Measurements from ENCODE around the gene GRK5.

GRK5 gene

DNA sequence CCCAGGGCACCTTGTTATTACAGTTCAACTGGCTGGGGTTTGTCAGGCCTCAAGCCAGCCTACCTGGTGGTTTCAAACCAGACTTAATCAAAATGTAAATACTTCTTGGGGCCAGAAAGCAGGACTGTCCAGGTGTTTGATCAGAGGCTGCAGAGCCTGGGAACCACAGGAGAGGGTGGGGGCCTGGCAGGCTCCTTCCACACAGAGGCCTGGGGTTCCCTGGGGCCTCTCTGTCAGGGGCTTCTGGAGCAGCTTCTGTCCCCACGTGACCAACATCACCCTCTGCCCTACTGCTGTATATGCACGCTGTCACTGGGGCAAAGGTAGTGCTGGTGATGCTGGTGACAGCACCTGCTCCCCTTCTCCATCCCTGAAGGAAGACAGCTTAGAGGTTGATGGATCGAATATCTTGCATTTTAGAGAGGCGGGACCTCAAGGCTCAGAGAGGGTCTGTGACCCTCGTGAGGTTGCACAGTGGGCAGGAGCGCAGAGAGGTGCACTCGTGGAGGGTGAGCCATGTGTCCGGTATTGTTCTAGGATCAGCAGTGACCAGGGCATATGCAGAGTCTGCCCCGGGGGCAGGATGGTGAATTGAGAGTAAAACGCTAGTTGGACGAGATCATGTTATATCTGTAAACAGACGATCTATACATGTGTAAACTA, 95.4 kb downstream of the GRK5 start:
- no peak for DNase-seq

DNA sequence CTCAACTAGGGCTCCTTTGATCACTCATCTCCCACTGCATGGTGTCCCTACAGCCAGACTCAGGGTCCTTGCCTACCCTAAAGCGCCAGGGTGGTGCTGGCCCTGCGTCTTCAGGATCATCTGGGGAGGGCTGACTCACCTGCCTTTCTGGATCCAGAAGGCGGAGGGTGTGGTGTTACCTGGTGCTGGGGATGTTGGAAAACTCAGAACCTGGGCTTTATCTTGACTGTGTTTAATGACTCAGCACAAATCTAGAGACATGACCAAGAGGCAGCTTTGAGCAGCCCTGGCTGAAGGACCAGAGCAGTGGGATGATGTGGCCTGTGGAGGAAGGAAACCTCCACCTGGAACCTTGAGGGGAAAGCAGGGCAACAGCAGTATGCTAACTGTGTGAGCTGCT, 96.5 kb downstream of the GRK5 start:
- DNase-seq: no peak

DNA sequence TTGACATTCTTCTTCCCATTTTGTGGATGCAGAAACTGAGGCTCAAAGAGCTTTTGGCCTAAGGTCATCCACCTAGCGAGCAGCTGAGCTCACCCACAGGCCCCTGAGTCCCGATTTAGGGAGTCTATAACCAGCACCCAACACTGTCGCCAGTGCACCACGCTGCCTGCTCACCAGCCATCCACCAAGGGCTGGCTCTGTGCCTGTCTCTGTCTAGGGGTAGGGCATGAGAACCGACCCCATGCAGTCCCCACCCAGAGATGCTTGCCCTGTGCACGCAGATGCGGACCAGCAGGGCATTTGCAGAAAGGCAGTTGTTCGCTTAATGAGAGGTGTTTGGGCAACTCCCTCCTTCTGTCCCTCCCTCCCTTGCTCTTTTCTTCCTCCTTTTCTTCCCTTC, 97.2 kb downstream of the GRK5 start:
- no peak for DNase-seq

DNA sequence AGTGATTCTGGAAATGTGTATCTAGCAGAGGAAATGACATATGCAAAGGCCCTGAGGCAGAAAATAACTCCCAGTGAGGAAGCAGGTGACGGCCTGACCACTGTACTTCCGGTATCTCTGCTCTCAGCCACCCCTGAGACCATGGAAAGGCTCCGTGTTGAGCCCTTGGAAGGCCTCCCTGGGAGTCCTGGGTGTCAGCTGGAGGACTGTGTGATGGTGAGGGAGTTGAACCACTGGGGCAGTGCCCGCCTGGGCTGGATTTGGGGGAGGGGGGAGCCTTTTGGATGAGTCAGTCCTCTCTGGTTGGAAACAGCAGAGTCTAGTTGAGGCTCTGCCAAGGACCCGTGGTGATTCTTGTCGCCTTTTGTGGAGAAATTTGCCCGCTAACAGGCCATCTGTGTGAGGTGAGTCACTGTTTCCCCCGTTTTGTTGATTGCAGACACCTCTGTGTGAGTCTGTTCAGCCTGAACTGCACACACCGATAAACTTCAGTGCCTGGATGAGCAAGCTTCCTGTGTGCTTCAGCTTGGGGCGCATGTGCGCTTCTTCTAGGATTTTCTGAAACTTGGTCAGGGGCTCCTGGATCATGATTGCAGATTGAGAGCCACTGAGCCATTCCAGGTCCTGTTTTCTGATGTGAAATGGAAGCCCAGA, 98.6 kb downstream of the GRK5 start:
- DNase-seq: peak; percentile 85 to 86

DNA sequence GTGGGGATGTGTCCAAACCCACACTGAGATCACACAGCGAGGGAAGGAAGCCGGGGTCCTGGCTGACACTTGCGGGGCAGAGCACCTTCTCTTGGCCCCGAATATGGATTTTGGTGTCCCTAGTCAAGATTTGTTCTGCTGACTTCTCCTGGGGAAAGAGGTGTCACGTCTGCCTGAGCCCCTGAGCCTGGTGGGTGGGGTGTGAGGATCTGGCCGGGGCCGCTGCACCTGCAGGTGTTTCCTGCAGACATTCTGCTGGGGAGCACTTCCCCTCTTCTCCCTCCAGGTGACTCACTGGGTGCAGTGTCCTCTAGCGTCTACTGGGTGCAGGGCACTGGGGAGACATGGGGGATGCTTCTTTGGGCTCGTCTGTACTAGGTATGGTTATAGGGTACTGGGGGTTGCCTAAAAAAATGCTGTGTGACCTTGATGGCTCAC, 99.2 kb downstream of the GRK5 start:
- peak; percentile 81 to 88 for DNase-seq

DNA sequence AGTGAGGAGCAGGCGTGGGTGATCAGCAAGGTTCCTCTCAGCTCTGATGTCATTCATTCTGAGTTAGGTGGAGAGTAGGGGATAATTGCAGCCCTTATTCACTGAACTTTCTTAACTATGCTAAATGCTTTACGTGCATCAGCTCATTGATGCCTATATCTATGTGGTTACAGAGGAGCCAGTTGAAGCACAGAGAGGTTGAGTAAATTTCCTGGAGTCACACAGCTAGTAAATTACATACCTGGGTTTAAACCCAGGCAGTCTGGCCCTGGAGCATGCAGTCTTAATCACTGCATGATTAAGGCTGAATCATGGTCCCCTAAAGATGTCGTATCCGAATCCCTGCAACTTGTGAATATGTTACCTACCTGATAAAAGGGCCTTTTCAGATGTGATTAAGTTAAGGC, 99.6 kb downstream of the GRK5 start:
- DNase-seq: no peak

DNA sequence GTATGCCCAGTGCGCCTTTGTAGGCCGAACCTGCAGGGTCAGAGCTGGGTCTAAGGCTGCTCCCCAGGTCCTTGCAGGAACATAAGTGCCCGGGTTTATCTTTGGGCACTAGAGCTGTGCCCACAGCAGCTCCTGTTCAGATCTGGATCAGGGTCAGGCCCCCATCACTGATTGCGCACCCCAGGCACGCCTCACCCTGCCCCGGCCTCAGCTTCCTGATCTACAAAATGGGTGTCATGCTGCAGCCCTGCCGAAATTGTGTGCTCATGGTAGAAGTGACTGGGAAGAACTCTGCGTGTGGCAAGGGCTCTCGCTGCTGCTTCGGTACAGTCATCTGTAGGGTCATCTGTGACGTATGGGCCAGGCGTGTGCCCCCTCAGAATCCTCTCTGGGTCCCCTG, 100.7 kb downstream of the GRK5 start:
- no peak for DNase-seq

DNA sequence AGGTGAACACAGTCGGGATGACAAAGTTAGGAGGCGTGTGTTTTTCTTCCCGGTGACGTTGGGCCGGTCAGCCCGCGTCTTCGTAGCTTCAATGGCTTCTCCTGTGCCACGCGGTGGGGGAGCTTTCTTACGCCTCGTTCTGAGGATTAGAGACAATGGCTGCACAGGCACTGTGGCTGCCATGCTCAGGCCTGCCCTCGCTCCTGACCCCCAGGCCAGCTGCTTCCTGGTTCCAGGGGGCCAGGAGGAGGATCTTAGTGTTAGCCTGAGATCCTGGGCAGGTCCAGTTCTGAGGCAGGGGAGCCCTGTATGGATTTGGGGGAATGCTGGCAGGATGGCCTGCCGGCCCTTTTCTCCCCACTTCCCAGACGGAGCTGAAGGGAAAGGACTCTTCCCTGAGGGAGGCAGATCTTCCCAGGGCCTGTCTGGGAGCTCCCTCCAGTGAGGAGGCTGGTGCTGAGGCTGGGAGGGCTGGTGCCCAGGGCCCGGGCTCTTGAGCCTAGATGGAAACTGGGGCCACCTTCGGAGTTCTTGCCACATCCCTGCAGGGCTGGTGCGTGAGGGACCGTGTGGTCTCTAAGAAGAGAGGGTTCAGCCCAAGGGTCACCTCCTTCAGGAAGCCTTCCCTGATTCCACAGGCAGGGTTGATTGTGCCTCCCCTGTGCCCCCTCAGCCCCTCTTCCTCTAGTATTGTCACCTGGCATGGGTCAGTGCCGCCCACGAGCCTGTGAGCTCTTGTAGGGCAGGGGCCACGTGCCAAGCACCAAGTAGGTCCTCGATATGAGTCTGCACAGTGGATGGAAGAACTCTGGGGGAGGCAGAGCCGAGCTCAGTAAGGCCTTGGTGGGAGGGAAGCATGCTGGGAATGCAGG, 101.4 kb downstream of the GRK5 start:
- no peak for DNase-seq

DNA sequence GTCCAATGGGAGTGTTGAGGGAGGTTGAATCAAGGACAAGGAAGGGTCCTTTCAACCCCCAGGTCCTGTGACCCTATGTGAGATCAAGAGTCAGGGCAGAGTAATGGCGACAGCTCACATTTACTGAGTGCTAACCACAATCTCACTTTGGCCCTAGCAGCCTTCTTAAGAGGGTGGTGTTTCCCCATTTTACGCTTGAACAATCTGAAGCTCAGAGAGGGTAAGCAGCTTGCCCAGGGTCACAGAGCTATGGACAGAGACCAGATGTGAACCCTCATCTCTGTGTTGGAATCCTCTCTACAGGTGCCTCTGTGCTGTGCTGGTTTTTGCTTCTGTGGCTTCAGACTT, 102.0 kb downstream of the GRK5 start:
- DNase-seq: no peak

DNA sequence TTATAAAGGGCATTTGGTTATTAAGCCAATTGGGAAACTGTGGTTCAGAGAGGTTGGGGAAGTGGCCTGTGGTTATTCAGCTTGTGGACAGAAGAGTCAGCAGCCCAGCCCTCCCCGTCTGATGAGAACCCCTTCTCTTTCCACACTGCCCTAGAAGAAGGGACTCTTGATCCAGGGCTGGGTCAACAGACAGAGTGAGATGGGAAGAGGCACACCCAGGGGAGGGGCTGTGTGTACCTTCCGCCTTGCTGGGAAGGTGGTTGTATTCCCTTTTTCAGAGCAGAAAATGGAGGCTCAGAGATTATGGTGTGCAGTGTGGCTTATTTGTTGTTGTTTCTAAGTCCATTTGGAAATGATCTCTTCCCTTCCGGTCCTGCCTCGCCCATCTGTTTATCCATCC, 103.4 kb downstream of the GRK5 start:
- DNase-seq: no peak

DNA sequence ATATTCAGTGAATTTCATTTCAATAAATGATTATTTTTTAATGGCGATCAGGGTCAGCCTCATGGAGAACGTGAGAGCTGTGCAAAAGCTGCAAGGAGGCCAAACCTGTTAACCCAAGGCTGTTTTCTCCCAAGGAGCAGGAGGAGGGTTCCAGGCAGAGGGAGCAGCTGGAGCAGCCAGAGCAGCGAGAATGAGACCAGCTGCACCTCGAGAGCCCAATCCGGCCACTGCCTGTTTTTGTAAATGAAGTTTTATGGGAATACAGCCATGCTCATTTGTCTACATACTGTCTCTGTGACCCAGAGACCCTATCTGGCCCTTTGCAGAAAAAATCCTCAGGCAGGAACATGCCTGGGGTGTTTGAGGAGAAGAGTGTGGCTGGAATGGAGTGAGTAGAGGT, 104.9 kb downstream of the GRK5 start:
- DNase-seq: no peak

DNA sequence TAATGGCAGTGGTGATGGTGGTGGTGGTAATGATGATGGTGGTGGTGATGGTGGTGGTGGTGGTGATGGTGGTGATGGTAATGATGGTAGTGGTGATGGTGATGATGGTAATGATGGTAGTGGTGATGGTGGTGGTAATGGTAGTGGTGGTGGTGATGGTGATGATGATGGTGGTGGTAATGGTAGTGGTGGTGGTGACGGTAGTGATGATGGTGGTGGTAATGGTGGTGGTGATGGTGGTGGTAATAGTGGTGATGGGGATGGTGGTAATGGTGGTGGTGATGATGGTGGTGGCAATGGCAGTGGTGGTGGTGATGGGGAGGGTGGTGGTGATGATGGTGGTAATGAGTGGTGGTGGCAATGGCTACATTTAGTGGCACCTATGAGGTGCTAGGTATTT, 105.7 kb downstream of the GRK5 start:
- DNase-seq: peak in 1 of 2 donors; percentile 25

DNA sequence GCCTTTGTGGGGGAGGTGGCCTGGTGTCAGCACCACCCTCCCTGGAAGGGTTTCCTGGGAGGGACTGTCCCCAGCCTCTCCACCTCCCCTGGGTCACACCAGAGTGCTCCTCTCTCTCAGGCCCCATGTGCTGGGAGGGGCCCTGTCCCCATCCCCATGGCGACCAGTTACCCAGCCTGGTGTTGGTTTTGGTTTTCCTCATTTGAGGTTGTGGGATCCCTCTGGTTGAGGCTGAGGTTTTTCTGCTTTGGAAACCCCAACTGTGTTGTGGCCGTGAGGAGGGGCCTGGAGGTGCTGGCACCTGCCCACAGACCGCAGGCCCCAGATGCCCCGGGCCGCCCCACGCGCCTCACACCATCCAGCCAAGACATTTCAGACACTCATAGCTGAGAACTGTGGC, 106.3 kb downstream of the GRK5 start:
- DNase-seq: peak; percentile 64 to 65

DNA sequence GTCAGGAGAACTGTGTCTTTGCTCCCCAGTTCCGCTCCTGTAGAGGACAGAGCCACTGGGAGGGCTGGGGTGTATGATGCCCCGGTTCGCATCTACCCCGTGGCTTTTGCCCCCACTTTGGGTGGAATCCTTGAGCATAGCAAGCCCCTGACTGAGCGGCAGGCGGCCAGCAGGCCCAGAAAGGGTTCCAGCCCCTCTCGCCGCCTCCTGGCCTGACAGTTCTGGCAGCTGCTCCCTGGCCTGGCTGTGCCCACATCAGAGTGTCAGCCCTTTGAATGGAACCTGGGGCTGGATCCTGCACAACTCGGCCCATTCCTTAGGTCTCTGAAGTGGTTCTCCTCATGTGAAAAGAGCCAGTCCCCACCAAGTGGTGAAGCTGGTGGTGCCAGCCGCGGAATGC, 106.7 kb downstream of the GRK5 start:
- DNase-seq: no peak

DNA sequence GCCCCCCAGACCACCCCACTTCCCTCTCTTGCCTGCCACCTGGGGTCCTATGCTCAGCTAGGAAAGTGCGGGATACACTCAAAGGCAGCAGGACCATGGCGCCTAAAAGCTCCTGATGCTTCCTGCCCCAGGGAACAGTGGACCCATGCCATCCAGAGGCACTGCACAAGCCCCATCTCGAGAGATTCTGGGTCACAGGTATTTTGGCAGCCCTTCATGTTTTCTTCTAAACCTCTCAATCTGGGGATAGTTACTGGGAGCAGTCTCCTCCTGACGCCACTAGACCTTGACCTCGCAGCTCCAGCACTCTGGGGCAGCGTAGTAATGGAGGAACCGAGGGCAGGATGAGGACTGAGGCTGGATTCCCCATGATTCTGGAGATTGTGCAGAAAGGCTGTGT, 107.1 kb downstream of the GRK5 start:
- no peak for DNase-seq

DNA sequence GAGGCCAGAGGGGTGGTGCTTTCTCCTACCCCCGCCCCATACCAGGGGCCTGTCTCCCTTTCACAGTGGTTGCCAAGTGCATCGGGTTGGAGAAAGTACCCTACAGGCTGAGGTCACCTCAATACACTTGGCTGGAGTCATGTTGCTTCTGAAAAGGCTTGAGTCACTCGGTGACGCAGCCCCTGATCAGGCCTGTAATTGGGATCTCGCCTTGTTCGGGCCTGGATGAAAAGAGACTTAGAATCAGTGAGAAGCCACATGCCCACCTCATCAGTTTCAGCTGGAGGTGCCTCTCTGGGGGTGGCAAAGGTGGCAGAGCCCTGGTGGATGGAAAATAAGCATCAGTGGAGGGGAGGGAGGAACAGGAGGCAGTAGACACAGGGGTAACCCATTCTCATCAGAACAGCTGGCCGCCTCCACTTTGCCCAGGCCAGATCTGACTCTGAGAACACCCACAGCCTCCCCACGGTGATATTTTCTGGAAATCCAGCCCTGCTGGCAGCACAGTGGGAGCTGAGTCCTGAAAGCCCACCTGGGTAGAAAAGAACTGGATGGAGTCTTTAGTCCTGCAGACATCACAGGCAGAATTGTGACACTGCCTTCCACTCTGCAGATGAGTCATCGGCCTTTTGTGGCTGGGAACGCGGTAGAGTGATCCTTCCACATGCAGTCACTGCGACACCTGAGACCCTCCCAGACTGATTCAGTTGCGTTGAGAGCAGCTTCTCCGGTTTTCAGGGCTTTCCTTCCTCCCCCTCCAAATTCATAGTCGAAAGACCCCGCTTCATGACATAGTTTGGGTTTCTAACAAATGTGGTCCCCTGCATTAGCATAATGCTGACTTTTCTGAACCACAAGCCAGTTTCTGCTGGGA, 108.0 kb downstream of the GRK5 start:
- peak; percentile 24 to 42 for DNase-seq

DNA sequence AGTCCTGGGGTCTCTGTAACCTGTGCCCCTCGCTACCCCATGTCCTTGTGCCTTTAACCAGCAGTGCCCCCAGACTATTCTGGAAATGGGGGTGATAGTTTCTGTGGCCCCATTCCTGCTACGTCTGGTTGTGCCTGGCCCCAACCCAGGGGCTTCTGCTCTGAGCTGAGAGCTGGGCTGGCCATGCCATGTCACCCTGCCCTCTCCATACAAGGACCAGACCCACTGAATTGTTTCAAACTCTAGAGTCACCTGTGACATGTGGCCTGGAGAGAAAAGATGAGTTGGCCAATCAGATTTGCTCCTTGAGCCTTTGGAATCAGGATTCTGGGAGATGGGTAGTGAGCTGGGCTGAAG, 108.6 kb downstream of the GRK5 start:
- no peak for DNase-seq

DNA sequence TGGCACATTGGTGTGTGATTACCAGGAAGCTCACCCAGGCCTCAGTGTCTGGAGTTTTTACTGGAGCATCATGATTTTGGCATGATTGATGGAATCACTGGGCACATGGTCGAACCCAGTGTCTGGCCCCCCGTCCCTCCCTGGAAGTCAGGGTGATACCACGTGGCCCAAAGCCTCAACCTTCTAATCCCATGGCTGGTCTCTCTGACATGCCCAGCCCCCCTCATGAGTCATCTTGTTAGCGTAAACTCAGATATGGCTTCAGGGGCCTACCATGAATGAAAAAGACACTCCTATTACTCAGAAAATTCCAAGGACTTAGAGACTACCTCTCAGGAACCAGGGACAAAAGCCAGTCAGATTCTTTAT, 109.3 kb downstream of the GRK5 start:
- no peak for DNase-seq

DNA sequence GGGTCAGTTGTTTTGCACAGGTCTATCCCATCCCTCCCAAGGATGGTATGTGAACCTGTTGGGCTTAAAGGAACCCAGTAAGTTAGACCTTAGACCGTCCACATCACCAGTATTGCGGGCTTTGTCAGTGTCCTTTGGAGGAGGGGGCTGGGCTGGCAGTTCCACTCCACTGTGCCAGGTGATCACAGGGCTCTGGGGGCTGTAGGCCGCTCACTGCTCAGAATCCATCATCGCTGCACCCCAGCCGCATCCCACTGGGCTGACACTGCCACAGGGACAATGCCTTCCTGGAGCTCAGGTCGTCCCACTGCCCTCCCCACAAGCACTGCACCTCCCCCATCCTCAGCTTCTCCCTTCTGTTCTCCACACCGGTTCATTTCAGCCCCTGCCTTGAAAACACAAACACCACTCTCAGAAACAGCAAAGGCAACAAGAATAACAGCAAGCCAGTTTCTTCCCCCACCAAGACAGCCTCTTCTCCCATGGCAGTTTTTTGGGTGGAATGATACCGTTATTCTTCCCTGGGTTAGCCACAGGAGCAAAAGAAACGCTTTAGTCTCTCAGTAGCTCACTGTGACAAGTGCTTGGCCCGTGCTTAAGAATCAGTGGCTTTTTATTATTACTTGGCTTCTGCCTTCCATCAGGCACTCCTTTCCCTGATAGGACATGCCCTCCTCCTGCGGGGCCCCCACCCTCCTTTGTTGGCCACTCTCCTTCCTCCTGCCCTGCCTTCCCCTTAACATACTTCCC, 111.2 kb downstream of the GRK5 start:
- no peak for DNase-seq

DNA sequence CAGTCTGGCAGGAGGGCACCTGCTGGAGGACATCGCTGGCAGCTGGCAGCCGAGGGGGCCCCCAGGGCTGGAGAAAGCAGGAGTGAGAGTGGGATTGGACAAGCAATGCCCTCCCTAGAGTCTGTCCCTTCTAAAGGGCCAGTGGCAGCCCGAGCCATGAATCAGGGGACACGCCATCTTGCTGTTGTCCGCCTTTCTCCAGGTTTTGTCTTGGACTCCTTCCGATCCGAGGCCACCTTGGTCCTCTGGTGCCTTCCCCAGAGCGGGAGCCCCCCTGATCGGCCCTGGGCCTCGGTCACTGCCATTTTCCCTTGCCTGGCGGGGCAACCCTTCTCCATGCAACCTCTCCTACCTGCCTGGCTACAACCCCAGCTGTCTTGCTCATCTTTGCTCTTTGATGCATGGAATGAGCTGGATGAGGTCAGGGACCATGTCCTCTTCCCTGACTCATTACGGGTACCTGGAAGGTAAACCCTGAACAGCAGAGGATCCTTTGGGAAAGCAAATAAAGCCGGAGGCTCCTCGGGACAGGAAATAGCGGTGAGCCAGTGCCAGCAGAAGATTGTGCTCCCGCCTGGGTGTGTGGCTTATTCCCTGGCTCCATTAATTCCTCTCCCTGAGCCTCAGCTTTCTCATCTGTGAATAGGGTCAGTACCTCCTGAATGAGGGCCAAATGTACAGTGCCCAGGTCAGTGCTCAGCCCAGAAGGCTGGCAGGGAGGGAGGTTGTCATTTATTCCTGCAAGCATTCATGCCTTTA, 112.0 kb downstream of the GRK5 start:
- DNase-seq: no peak

DNA sequence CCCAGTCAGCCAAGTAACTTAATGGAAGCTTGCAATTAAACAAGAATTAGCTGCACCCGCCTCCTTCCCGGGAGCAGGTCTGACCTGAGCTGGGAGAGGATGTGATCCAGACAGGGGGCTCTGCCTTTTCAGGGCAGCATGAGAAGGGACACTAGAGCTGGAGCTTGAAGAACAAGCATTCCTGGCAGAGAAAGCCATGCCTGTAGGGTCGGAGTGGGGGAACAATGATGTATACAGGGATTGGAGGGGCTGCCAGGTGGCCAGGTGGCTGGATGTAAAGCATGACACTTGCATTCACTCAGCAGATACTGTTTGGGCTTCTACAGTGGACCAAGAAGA, 112.5 kb downstream of the GRK5 start:
- no peak for DNase-seq

DNA sequence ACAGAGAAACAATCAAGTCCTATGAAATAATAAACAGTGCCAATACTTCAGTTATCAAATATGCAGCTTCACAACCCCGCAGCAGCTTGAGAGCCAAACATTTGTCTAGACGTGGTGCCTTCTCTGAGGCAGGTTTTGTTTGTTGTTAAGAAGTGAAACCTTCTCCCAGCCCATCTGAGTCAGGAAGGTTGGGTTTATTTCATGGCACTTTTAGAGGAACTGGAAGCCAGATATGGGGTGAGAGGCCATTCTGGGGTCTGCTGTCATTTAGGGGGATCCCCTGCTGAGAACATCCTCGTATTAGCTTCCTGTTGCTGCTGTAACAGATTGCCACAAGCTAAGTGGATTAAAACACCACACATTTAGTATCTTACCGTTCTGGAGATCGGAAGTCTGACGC, 113.6 kb downstream of the GRK5 start:
- no peak for DNase-seq

Measured in CD4-positive, alpha-beta T cell treated with Interleukin-4 for 1 hour (primary cell).